HCT116 (cell line): ENCODE results near the gene ALLC. TPM values are rescaled to one million over a fixed set of nuclear protein-coding genes. Genes with fewer than 3 reads are reported as not detected.

ENCODE experiments used
- ATAC-seq: fragments of 200-7000 bp; cut with Tn5 transposase; 2 replicates; pipeline ENCODE4 v1.9.1; 2020; ENCODE audit warnings: mild to moderate bottlenecking, moderate library complexity
- BruUV-seq: library from RNA; stranded (reverse); fragments of 400-500 nt; replicated peaks from 2 replicates; lab custom pipeline; 2021; lab: Mats Ljungman, UMichigan
- CTCF ChIA-PET: fragments of 300-600 bp; sonication (Branson Sonifier 250); formaldehyde crosslinking; loops from one replicate; lab custom pipeline; 2021; ENCODE audit warnings: antibody characterized with exemption; lab: Charles Lee
- POLR2A ChIA-PET: fragments of 300-600, 350-600 bp; sonication (Branson Sonifier 250); formaldehyde crosslinking; loops from one replicate; lab custom pipeline; 2021; ENCODE audit warnings: antibody characterized with exemption; lab: Charles Lee
- RAD21 ChIA-PET, 2 experiments: fragments of 300-600 bp; sonication (Branson Sonifier 250); formaldehyde crosslinking; loops; one replicate each; lab custom pipeline; 2023; ENCODE audit warnings: low total read pairs in 2 of 2; ENCODE audit not compliant: uncharacterized antibody in 2 of 2, unreplicated experiment in 2 of 2, low non-redundant PET in 1 of 2; lab: Charles Lee
- DNase-seq: peaks from one replicate; pipeline ENCODE4 v3.0.0-alpha.2; 2010; ENCODE audit warnings: low read depth, low spot score
- H2AFZ ChIP-seq: fragments of 200-600 bp; shearing (Covaris generic), sonication (generic); 2 replicates; pipeline ENCODE4 v1.6.1; 2017; ENCODE audit warnings: low read depth, mixed run types, mixed read lengths, antibody characterized with exemption, low read length; ENCODE audit not compliant: poor library complexity, severe bottlenecking
- H3K27ac ChIP-seq: 2 replicates; pipeline ENCODE4 v1.5.1; 2012; ENCODE audit warnings: low read depth, low read length
- H3K27me3 ChIP-seq: fragments of 200-600 bp; sonication (generic); 2 replicates; pipeline ENCODE4 v1.6.1; 2016; ENCODE audit warnings: mixed run types, low read length, mixed read lengths; ENCODE audit not compliant: insufficient read depth
- H3K36me3 ChIP-seq, 2 experiments: fragments of 200-500 bp in 1 of 2; fragments of 200-600 bp in 1 of 2; sonication (Bioruptor generic) in 1 of 2; sonication (generic) in 1 of 2; 2 replicates each; pipeline versions ENCODE4 v1.5.1 to v1.6.1; 2014 to 2016; ENCODE audit warnings: low read length in 2 of 2, inconsistent platforms in 1 of 2, mixed read lengths in 1 of 2, mixed run types in 1 of 2; ENCODE audit not compliant: insufficient read depth in 2 of 2, control insufficient read depth in 1 of 2
- H3K4me1 ChIP-seq, 2 experiments: fragments of 200-600 bp in 1 of 2; sonication (generic) in 1 of 2; 2 replicates each; pipeline versions ENCODE4 v1.5.1 to v1.6.1; 2012 to 2017; ENCODE audit warnings: low read length in 2 of 2, inconsistent platforms in 1 of 2, mild to moderate bottlenecking in 1 of 2, mixed read lengths in 1 of 2, mixed run types in 1 of 2, moderate library complexity in 1 of 2; ENCODE audit not compliant: insufficient read depth in 2 of 2, control insufficient read depth in 1 of 2
- H3K4me2 ChIP-seq: fragments of 200-600 bp; sonication (generic); 2 replicates; pipeline ENCODE4 v1.6.1; 2017; ENCODE audit warnings: mixed run types, low read length, mixed read lengths
- H3K4me3 ChIP-seq, 2 experiments: fragments of 200-600 bp in 1 of 2; sonication (generic) in 1 of 2; replicated peaks in 1 of 2; 2 replicates each; pipeline ENCODE4 v1.5.1; 2011 to 2016; ENCODE audit warnings: low read length in 2 of 2, control low read depth in 1 of 2, low read depth in 1 of 2, mild to moderate bottlenecking in 1 of 2, mixed read lengths in 1 of 2, mixed run types in 1 of 2
- H3K79me2 ChIP-seq: fragments of 200-600 bp; sonication (generic); 2 replicates; pipeline ENCODE4 v1.6.1; 2017; ENCODE audit warnings: mild to moderate bottlenecking, mixed run types, low read length, moderate library complexity, mixed read lengths; ENCODE audit not compliant: insufficient read depth
- H3K9ac ChIP-seq: fragments of 200-600 bp; sonication (generic); 2 replicates; pipeline ENCODE4 v1.6.1; 2016; ENCODE audit warnings: low read length, mixed read lengths
- H3K9me2 ChIP-seq: fragments of 200-600 bp; sonication (generic), shearing (Covaris generic); 2 replicates; pipeline ENCODE4 v1.6.1; 2017; ENCODE audit warnings: mixed run types, mild to moderate bottlenecking, moderate library complexity; ENCODE audit not compliant: insufficient read depth
- H3K9me3 ChIP-seq, 2 experiments: fragments of 200-500 bp in 1 of 2; fragments of 200-600 bp in 1 of 2; sonication (Bioruptor generic) in 1 of 2; sonication (generic) in 1 of 2; 2 replicates each; pipeline ENCODE4 v1.6.1; 2014 to 2017; ENCODE audit warnings: low read length in 2 of 2, mixed read lengths in 2 of 2, inconsistent platforms in 1 of 2, low read depth in 1 of 2, mild to moderate bottlenecking in 1 of 2, mixed run types in 1 of 2, moderate library complexity in 1 of 2; ENCODE audit not compliant: control insufficient read depth in 1 of 2, insufficient read depth in 1 of 2
- H4K20me1 ChIP-seq: fragments of 200-600 bp; sonication (generic), shearing (Covaris generic); 2 replicates; pipeline ENCODE4 v1.6.1; 2017; ENCODE audit warnings: mixed run types, mild to moderate bottlenecking, moderate library complexity; ENCODE audit not compliant: insufficient read depth
- ATF3 ChIP-seq: IDR thresholded peaks from 2 replicates; pipeline ENCODE4 v1.6.1; 2012
- CBX3 ChIP-seq: IDR thresholded peaks from 2 replicates; pipeline ENCODE4 v1.6.1; 2012; ENCODE audit warnings: low read depth
- CEBPB ChIP-seq: IDR thresholded peaks from 2 replicates; pipeline ENCODE4 v1.6.1; 2012; ENCODE audit warnings: low read depth
- EGR1 ChIP-seq: IDR thresholded peaks from 2 replicates; pipeline ENCODE4 v1.6.1; 2012; ENCODE audit warnings: low read depth
- ELF1 ChIP-seq: IDR thresholded peaks from 2 replicates; pipeline ENCODE4 v1.6.1; 2012; ENCODE audit warnings: low read depth, borderline replicate concordance
- EZH2 ChIP-seq: fragments of 200-600 bp; sonication (generic); IDR thresholded peaks from 2 replicates; pipeline ENCODE4 v1.6.1; 2017; ENCODE audit warnings: antibody characterized with exemption, mixed run types
- EZH2phosphoT487 ChIP-seq: fragments of 200-600 bp; IDR thresholded peaks from 2 replicates; pipeline ENCODE4 v1.6.1; 2018; ENCODE audit warnings: antibody characterized with exemption, borderline replicate concordance
- FOSL1 ChIP-seq: IDR thresholded peaks from 2 replicates; pipeline ENCODE4 v1.6.1; 2012; ENCODE audit warnings: low read depth
- JUND ChIP-seq: IDR thresholded peaks from 2 replicates; pipeline ENCODE4 v1.6.1; 2012
- RAD21 ChIP-seq: IDR thresholded peaks from 2 replicates; pipeline ENCODE4 v1.6.1; 2012; ENCODE audit warnings: low read depth, mild to moderate bottlenecking
- REST ChIP-seq: IDR thresholded peaks from 2 replicates; pipeline ENCODE4 v1.6.1; 2012; ENCODE audit warnings: low read depth
- SIN3A ChIP-seq: IDR thresholded peaks from 2 replicates; pipeline ENCODE4 v1.6.1; 2012; ENCODE audit warnings: low read depth
- SP1 ChIP-seq: IDR thresholded peaks from 2 replicates; pipeline ENCODE4 v1.6.1; 2012; ENCODE audit warnings: low read depth
- SRF ChIP-seq: IDR thresholded peaks from 2 replicates; pipeline ENCODE4 v1.6.1; 2012; ENCODE audit warnings: low read depth
- TCF7L2 ChIP-seq: IDR thresholded peaks from 2 replicates; pipeline ENCODE4 v1.7.0; 2011; ENCODE audit warnings: borderline replicate concordance, inconsistent platforms; ENCODE audit not compliant: insufficient read depth, insufficient read length; ENCODE audit errors: extremely low read depth
- YY1 ChIP-seq: IDR thresholded peaks from 2 replicates; pipeline ENCODE4 v1.6.1; 2011; ENCODE audit warnings: low read length, low read depth, moderate library complexity, mild to moderate bottlenecking; ENCODE audit not compliant: insufficient replicate concordance; ENCODE audit errors: extremely low read depth
- ZFX ChIP-seq: fragments of 450-650 bp; IDR thresholded peaks from 2 replicates; pipeline ENCODE4 v1.6.1; 2017
- intact Hi-C: fragments of 100-400 bp; cut with micrococcal nuclease; formaldehyde crosslinking; loops from 2 replicates; pipeline ENCODE4 v1.10.0; 2022
- total RNA-seq: library from RNA; stranded (reverse); gene quantifications from one replicate; pipeline ENCODE4 v1.2.1, GENCODE V29; 2021; ENCODE audit not compliant: unreplicated experiment
- TF ChIP-seq, protein P1 (sequence below): IDR thresholded peaks from 2 replicates; pipeline ENCODE4 v1.6.1; 2012

ALLC gene
- total RNA-seq, 1 experiment from 2014 or later = not detected

DNA sequence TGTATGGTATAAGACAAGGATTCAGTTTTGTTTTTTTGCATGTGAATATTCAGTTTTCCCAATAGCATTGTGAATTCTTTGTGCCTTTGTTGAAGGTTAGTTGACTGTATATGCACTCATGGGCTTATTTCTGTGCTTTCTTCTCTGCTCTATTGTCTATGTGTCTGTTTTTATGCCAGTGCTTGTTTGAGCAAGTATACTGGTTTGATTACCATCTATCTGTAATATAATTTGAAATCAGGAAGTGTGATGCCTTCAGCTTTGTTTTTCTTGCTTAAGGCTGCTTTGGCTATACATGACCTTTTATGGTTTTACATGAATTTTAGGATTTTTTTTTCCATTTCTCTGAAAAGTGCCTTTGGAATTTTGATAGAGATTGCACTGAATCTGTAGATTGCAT is 39.6 kb upstream of the ALLC start:
- no peak overlapping the region for H3K4me3 ChIP-seq
- ATAC-seq (no peak), DNase-seq (no peak)
- H3K27me3 ChIP-seq = no peaks in the 10 kb centered on the region
- no peak overlapping the region for H3K27ac ChIP-seq
- no peaks in the 10 kb centered on the region for H3K79me2 ChIP-seq
- H3K9me3 ChIP-seq = 0 out of 4 replicates have a peak, but pooled peaks cover 0 to 3% of the 10 kb centered on the region in 2 experiments
- no peak overlapping the region for H3K9ac ChIP-seq
- H3K36me3 ChIP-seq = no peaks in the 10 kb centered on the region
- TF ChIP-seq CEBPB (no peak), ATF3 (no peak), CBX3 (no peak), ZFX (no peak), SIN3A (no peak), YY1 (no peak)
- TF ChIP-seq, protein P1, sequence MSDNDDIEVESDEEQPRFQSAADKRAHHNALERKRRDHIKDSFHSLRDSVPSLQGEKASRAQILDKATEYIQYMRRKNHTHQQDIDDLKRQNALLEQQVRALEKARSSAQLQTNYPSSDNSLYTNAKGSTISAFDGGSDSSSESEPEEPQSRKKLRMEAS = no peak
- no peak overlapping the region for H3K4me2 ChIP-seq
- H2AFZ ChIP-seq = no peak overlapping the region
- POLR2A ChIA-PET = no interaction called here
- BruUV-seq = no TSS peak
- no peaks in the 10 kb centered on the region for H3K9me2 ChIP-seq
- no peaks in the 10 kb centered on the region for H3K4me1 ChIP-seq
- intact Hi-C loops = no loop called here
- RAD21 ChIA-PET = no interaction called here
- CTCF ChIA-PET = no interaction called here
- no peaks in the 10 kb centered on the region for H4K20me1 ChIP-seq

GRCh38 chr2:3619033-3619432 is 39.0 kb upstream of the ALLC start:
- H3K9me3 ChIP-seq = 0 out of 4 replicates have a peak, but pooled peaks cover 0 to under 1% of the 10 kb centered on the region in 2 experiments
- no peaks in the 10 kb centered on the region for H3K9me2 ChIP-seq
- POLR2A ChIA-PET = no interaction called here
- no peaks in the 10 kb centered on the region for H3K79me2 ChIP-seq
- intact Hi-C loops = no loop called here
- no peak overlapping the region for H3K9ac ChIP-seq
- no TSS peak for BruUV-seq
- no peak overlapping the region for H3K27ac ChIP-seq
- no peaks in the 10 kb centered on the region for H3K27me3 ChIP-seq
- CTCF ChIA-PET = no interaction called here
- no peaks in the 10 kb centered on the region for H3K4me1 ChIP-seq
- no peaks in the 10 kb centered on the region for H3K36me3 ChIP-seq
- H3K4me2 ChIP-seq = no peak overlapping the region
- no peak overlapping the region for H2AFZ ChIP-seq
- RAD21 ChIA-PET = no interaction called here
- DNase-seq (no peak), ATAC-seq (no peak)
- H3K4me3 ChIP-seq = no peak overlapping the region
- H4K20me1 ChIP-seq = no peaks in the 10 kb centered on the region
- no peak for TF ChIP-seq REST
- no peak for TF ChIP-seq TCF7L2
- no peak for TF ChIP-seq JUND
- TF ChIP-seq ATF3 = no peak
- TF ChIP-seq EZH2phosphoT487 = no peak
- TF ChIP-seq SIN3A = no peak
- TF ChIP-seq SP1 = no peak
- no peak for TF ChIP-seq ZFX
- no peak for TF ChIP-seq RAD21
- no peak for TF ChIP-seq EZH2
- no peak for TF ChIP-seq SRF
- TF ChIP-seq EGR1 = no peak
- TF ChIP-seq FOSL1 = no peak
- TF ChIP-seq ELF1 = no peak
